Smooth muscle cell of the brain vasculature (primary cell): ENCODE measurements around the gene DDIT3.

Experiments
- DNase-seq: peaks from one replicate; pipeline ENCODE4 v3.0.0-alpha.2; 2012; ENCODE audit warnings: low read depth, low spot score

DDIT3 gene

GRCh38 chr12:57547288-57548012, 27.1 kb upstream of the DDIT3 start:
- no peak for DNase-seq

- DNase-seq, result peak; percentile 88
Observed at GRCh38 chr12:57546438-57547287, 26.3 kb upstream of the DDIT3 start, which contains the start of gene DCTN2. DCTN2 (minus strand) TSS chr12:57547192; CDS start chr12:57547063, 129 bp downstream.

GRCh38 chr12:57545809-57546437, 25.6 kb upstream of the DDIT3 start:
- DNase-seq, result no peak

- no peak for DNase-seq
Observed at GRCh38 chr12:57543581-57543980, 23.3 kb upstream of the DDIT3 start.

- DNase-seq, result no peak
Observed at GRCh38 chr12:57541717-57542116, 21.4 kb upstream of the DDIT3 start.

- DNase-seq, result no peak
Observed at GRCh38 chr12:57541001-57541400, 20.7 kb upstream of the DDIT3 start.

- no peak for DNase-seq
Observed at GRCh38 chr12:57539134-57539768, 18.9 kb upstream of the DDIT3 start.

- no peak for DNase-seq
Observed at GRCh38 chr12:57536597-57536942, 16.3 kb upstream of the DDIT3 start.

GRCh38 chr12:57535764-57536596, 15.7 kb upstream of the DDIT3 start:
- DNase-seq, result no peak

GRCh38 chr12:57534991-57535543, 14.8 kb upstream of the DDIT3 start:
- DNase-seq, result no peak

- no peak for DNase-seq
Observed at GRCh38 chr12:57534250-57534649, 13.9 kb upstream of the DDIT3 start.

- DNase-seq, result no peak
Observed at GRCh38 chr12:57533108-57533507, 12.8 kb upstream of the DDIT3 start.

- DNase-seq, result no peak
Observed at GRCh38 chr12:57531836-57532235, 11.5 kb upstream of the DDIT3 start.

GRCh38 chr12:57530396-57531142, 10.3 kb upstream of the DDIT3 start:
- DNase-seq, result no peak

- DNase-seq, result no peak
Observed at GRCh38 chr12:57529831-57530230, 9.5 kb upstream of the DDIT3 start.

GRCh38 chr12:57528831-57529555, 8.7 kb upstream of the DDIT3 start:
- DNase-seq, result no peak

GRCh38 chr12:57528176-57528575, 7.9 kb upstream of the DDIT3 start:
- no peak for DNase-seq

GRCh38 chr12:57527184-57527583, 6.9 kb upstream of the DDIT3 start:
- DNase-seq, result no peak

GRCh38 chr12:57526477-57527126, 6.3 kb upstream of the DDIT3 start:
- DNase-seq, result no peak
